Glomerular visceral epithelial cell (primary cell): ENCODE data around the gene SDS.
A peak's percentile ranks its signal among the peaks of the same experiment; 100 is the strongest.
"Not testable (repeated sequence)": the region's sequence is repeated elsewhere in the genome, so short reads cannot be mapped to it uniquely, and the experiment has no call there.

Source experiments
- DNase-seq: peaks from one replicate; pipeline ENCODE4 v3.0.0-alpha.2; 2016; ENCODE audit errors: extremely low spot score

The SDS gene

DNA sequence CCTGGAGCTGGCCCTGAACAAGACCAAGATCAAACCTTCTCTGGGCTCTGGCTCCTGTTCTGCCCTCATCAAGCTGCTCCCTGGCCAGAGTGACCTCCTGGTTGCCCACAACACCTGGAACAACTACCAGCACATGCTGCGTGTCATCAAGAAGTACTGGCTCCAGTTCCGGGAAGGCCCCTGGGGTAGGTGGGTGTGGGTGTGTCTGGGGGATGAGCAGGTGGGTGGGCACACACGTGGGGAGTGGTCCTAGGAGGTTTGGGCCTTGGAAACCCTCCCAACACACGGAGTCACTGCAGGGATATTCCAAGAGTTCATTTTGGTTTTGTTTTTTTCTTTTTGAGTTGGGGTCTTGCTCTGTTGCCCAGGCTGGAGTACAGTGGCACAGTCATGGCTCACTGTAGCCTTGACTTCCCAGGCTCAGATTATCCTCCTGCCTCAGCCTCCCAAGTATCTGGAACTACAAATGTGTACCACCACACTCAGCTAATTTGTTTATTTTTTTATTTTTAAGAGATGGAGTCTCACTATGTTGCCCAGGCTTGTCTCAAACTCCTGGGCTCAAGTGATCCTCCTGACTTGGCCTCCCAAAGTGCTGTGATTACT lies 28.8 kb downstream of the SDS start:
- DNase-seq = no peak

DNA sequence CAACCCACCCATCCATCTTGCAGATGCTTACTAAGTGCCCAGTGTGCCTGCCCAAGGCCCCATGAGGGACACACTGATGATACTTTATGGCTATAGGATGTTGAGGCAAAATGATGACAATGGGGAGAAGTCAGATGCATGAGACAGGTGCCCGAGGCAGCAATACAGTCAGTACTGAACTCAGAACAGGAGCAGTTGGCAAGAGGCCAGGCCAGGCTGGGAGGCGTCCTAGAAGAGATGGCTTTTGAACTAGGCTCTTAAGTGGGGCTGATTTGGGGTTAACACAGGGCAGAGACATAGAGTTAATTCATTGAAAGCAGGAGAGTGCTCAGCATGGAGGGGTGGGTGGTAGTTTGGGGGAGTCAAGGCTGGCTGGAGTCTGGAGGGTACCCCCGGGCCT lies 29.7 kb downstream of the SDS start:
- no peak for DNase-seq

- DNase-seq = no peak
Observed at GRCh38 chr12:113373440-113373839, 30.2 kb downstream of the SDS start.

GRCh38 chr12:113372371-113372770 lies 31.3 kb downstream of the SDS start:
- DNase-seq = no peak

DNA sequence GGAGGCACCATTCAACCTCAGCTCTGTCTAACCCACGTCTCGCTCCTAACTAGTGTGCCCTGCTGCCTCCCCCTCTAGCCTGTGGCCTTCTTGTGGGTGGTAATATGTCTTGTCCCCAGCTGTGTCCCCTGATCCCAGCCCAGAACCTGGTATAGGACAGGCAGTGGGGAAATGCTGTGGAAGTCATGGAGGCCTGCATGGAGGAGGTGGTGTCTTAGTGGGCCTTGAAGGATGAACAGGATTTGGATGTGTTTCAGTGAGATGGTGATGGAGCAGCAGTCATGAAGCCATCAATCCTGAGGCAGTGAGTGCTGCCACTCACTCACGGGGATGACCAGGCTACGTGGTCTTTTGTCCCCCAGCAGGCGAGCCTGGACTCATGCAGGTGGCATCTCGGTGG lies 31.9 kb downstream of the SDS start:
- DNase-seq = no peak

GRCh38 chr12:113370923-113371682 lies 32.6 kb downstream of the SDS start:
- DNase-seq = no peak

DNA sequence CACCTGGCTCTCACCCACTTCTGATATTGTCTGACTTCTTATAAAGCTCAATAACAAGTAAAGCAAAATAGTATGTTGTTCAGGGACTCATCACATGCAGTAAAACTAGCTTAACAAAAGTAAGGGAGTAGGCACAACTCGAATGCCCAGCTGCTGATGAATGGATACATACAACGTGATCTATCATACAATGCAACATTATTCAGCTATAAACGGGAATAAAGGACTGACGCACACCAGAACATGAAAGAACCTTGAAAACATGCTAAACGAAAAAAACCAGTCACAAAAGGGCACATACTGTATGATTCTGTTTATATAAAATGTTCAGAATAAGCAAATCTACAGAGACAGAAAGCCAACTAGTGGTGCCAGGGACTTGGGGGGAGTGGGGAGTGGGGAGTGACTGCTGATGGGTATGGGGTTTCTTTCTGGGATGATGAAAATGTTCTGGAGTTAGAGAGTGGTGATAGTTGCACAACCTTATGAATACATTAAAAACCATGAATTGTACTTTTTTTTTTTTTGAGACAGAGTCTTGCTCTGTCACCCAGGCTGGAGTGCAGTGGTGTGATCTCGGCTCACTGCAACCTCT lies 34.2 kb downstream of the SDS start:
- no peak for DNase-seq

GRCh38 chr12:113368331-113368730 lies 35.4 kb downstream of the SDS start:
- DNase-seq = no peak

GRCh38 chr12:113366827-113367226 lies 36.9 kb downstream of the SDS start:
- no peak for DNase-seq

- DNase-seq = no peak
Observed at GRCh38 chr12:113365639-113366395, 37.9 kb downstream of the SDS start.

- DNase-seq = no peak
Observed at GRCh38 chr12:113364698-113365097, 39.0 kb downstream of the SDS start.

DNA sequence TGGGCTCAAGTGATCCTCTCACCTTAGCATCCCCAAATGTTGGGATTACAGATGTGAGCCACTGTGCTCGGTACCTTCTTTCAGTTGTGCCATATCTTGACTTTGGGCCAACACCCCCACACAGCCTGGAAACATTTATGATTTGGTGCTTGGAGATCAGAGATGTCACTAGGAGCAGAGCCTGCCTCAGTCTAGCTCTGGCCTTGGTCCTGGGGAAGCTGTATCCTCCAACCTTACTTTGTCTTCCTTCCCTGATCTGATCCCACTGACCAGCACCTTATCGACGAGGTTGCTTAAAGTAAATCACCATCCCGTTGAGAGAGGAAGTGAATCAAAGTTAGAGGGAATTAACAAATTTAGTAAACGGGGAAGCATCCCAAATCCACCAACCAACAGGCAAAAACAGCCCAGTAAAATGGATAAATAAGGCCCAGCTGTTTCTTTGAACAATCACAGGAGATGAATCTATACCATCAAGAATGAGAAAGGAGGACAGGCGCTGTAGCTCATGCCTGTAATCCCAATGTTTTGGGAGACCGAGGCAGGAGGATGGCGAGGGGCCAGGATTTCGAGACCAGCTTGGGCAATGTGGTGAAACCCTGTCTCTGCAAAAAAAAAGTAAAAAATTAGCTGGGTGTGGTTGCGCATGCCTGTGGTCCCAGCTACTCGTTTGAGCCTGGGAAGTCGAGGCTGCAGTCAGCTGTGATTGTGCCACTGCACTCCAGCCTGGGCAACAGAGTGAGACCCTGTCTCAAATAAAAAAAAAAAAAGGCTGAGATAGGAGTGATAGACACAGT lies 41.9 kb downstream of the SDS start:
- DNase-seq = no peak

DNA sequence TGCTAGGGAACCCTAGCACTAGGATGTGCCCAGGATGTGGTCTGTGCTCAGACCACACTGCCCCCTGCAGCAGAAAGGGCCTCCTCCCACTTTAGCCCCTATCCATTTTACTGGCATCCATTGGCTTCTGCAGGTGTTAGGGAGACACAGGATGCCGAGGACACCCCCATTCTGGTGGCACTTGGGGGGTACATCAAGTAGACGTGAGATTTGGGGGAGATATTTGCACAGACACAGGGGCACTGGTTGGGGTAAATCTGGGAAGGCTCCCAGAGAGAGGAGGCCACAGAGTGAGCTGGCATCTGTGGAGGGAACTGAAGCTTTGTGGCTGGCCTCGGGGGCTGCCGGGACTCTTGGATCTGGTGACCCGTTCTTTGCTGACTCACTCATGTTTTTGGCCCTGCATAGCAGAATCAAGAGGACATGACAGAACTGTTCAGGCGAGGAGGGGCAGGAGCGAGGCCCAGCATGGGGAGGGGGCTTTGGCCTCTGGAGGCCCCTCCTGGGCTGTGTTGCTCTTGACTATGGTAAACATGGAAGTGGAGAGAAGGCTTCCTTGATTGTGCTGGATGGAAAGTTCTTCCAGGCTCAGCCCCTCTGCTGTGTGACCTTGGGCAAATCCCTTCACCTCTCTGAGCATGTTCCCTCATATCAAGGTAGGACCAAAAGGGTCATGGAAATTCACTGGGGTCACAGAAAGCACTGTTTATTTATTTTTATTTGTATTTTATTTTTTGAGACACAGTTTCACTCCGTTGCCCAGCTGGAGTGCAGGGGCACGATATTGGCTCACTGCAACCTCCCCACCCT lies 43.5 kb downstream of the SDS start:
- no peak for DNase-seq

- DNase-seq = no peak
Observed at GRCh38 chr12:113359133-113359938, 44.4 kb downstream of the SDS start.

DNA sequence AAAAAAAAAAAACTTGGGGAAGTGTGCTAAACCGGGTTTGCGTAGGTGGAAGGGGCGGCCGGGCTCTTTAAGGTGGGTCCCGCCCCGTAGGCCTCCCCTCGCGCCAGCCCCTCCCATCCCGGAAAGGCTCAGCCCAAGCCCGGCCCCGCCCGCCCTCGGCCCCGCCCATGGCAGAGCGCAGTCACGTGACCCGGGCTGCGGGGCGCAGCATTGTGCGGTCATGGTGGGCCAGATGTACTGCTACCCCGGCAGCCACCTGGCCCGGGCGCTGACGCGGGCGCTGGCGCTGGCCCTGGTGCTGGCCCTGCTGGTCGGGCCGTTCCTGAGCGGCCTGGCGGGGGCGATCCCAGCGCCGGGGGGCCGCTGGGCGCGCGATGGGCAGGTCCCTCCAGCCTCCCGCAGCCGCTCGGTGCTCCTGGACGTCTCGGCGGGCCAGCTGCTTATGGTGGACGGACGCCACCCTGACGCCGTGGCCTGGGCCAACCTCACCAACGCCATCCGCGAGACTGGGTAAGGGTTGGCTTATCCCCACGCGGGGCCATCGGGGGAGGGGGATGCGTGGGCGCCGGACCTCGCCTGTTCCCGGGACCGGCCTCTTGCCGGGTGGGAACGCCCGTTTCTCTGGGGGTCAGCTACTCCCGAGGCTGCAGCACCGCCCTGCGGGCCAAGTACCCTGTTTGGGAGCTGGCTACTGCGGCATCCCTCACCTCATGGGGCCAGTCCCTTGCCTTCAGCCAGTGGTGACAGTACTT lies 45.1 kb downstream of the SDS start, which contains the start of gene PLBD2:
Gene PLBD2, plus strand, starts transcription at position 207 of the 752 bp plus-strand sequence. Its CDS starts 14 bp downstream, at position 221.
- DNase-seq = peak; percentile 94

DNA sequence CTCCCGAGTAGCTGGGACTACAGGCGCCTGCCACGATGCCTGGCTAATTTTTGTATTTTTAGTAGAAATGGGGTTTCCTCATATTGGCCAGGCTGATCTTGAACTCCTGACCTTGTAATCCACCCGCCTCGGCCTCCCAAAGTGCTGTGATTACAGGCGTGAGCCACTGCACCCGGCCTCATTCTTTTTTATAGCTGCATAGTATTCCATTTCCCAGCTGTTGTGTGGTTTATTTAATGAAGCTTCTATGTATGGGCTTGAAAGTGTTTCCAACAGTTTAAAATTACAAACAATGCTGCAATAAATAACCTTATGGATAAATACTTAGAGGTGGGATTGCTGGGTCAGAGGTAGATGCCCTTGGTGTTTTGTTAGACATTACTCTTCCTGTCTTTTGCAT lies 49.5 kb downstream of the SDS start:
- not testable (repeated sequence) for DNase-seq

- DNase-seq = no peak
Observed at GRCh38 chr12:113351089-113351488, 52.6 kb downstream of the SDS start.

- no peak for DNase-seq
Observed at GRCh38 chr12:113348849-113349536, 54.7 kb downstream of the SDS start.
